IMR-90 (cell line): ENCODE data around the gene USP25.

ENCODE experiments used
- CEBPB ChIP-seq: IDR thresholded peaks from 2 replicates; pipeline ENCODE4 v1.6.1; 2012; ENCODE audit warnings: low read depth, low read length, improper control_type of control experiment
- CTCF ChIP-seq: conservative IDR thresholded peaks from 2 replicates; pipeline ENCODE4 v1.5.1; 2012; ENCODE audit warnings: mild to moderate bottlenecking, low read depth, low read length, improper control_type of control experiment
- MAFK ChIP-seq: IDR thresholded peaks from 2 replicates; pipeline ENCODE4 v1.6.1; 2012; ENCODE audit warnings: low read depth, low read length, improper control_type of control experiment
- MAZ ChIP-seq: IDR thresholded peaks from 2 replicates; pipeline ENCODE4 v1.6.1; 2012; ENCODE audit warnings: low read depth, mild to moderate bottlenecking, low read length, improper control_type of control experiment, moderate library complexity, borderline replicate concordance
- POLR2A ChIP-seq: IDR thresholded peaks from 2 replicates; pipeline ENCODE4 v1.6.1; 2012; ENCODE audit warnings: mild to moderate bottlenecking, low read depth, low read length

GRCh38 chr21:15768853-15769252, 39.1 kb downstream of the USP25 start:
- TF ChIP-seq CEBPB (no peak), POLR2A (no peak), MAZ (no peak), CTCF (no peak), MAFK (0 out of 2 replicates have a peak, but pooled peaks have one; percentile 10)
